HG03457 (cell line): Measurements from ENCODE around the gene LRRC7.
"Not testable (repeated sequence)": the region's sequence is repeated elsewhere in the genome, so short reads cannot be mapped to it uniquely, and the experiment has no call there.

Source experiments
- ATAC-seq: cut with Tn5 transposase; IDR thresholded peaks from one replicate; pipeline ENCODE4 v1.9.1; 2021; ENCODE audit warnings: moderate number of reproducible peaks; ENCODE audit not compliant: unreplicated experiment

Gene LRRC7

DNA sequence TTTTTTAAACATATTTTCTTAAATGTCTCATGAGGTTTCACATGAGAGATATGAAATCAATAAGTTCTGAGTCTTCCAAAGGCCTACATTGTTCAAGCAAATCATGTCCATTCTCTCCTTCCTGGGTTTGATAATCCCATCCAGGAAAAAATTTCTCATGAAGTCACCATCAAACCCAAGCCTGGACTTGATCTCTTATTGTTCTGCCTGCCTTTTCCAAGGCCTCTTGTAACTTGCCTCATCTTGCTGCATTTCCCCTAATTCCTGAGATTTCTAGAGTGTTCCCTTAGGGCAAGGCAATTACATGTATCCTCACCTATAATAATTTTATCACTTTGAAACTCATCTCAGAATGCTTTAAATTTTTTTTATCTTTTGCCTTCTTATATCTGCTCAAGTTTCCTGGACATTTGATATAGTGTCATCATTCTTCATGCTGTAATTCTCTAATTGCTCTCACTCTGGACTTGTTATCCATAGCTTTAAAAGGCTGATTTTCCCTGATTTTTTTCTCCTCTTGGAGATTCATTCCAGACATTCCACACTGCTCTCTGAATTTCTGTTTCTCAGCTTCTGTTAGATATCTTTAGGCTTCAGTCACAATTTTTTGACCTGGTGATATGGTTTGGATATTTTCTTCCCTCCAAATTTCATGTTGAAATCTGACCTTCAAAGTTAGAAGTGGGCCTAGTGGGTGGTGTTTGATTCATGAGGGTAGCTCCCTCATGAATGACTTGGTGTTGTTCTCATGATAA is 126.4 kb downstream of the LRRC7 start:
- ATAC-seq = no peak

DNA sequence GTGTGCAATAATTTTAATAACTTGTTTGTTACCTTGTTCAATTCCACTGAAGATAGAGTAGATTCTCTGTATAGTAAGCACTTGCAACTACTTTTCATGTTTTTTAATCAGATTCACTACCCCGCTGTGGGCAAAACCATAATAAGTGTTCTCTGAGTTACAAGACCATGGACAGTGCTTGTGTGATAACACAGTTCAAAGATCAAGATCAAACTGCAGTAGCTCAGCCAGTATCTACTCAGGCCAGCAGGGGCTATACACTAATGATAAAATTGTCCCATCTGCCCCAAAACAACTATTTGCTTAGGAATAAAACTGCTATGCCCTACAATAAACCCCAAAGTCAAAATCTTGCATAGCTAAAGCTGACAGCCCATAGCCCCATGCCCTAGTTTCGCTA is 129.6 kb downstream of the LRRC7 start:
- no peak for ATAC-seq

DNA sequence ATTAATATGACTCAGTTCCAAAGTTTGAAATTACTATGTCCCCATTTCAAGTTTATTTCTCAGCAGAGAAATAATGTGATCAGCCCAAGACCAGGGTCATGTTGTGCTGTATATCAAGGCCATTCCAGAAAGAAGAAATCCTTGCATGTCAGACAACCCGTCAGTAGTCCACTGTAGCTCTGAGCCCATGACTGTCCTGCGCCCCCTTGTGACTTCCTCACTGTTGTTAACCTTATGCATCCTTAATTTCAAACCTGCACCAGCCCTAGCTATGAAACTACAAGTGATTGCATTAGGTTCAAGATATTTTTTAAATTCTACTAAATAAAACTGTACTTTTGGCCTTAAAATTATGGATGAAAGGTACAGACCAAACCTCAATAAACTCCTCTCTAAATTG is 133.0 kb downstream of the LRRC7 start:
- ATAC-seq = no peak

DNA sequence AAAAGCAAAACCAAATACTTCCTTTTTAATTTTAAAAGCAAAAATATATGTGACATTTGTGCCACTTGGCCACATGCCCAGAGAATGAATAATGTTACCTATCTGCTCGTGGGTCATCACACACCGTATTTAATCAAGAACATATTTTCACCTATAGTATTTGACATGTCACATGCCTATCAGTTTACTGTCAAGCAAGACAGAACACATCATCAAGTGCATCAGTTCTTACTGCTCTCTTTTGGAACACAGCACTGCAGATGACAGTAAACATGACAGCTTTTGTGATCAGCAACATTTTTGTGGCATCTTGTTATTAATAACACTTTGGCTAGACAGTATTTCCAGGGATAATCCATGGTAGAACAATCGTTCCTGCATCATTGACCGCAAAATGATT is 134.4 kb downstream of the LRRC7 start:
- no peak for ATAC-seq

- ATAC-seq = no peak
Observed at GRCh38 chr1:69706473-69706872, 138.8 kb downstream of the LRRC7 start.

GRCh38 chr1:69707103-69707502 is 139.4 kb downstream of the LRRC7 start:
- no peak for ATAC-seq

DNA sequence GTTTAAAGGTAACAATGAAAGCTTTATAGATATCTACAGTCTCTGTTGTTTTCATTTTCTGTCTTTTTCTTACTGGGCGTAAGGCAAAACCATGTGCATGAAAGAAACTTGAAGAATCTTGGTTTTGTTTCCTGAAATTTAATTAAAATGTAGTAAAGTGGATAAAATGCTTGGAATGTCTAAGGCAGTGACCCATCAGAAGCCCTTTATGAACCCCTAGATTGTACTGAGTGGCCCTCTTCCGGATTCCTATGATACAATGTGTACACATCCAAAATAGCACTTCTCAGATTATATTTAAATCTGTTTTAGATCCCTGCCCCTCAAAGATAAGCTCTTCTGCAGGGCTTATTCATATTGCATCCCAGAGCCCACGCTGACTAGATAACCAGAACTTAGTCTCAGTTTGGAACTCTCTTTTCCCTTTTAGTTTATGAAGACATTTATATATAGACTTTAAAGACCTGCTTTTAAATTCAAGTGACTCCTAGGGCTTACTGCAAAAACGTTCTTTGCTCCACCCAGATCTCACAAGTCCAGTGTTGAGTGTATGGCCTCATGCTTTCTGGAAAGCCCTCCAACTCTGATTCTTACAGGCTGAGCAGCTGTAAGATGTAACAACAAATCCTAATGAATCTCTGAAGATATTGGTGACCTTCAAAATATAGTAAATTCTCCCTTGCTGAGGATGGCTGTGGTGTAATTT is 142.9 kb downstream of the LRRC7 start:
- no peak for ATAC-seq

DNA sequence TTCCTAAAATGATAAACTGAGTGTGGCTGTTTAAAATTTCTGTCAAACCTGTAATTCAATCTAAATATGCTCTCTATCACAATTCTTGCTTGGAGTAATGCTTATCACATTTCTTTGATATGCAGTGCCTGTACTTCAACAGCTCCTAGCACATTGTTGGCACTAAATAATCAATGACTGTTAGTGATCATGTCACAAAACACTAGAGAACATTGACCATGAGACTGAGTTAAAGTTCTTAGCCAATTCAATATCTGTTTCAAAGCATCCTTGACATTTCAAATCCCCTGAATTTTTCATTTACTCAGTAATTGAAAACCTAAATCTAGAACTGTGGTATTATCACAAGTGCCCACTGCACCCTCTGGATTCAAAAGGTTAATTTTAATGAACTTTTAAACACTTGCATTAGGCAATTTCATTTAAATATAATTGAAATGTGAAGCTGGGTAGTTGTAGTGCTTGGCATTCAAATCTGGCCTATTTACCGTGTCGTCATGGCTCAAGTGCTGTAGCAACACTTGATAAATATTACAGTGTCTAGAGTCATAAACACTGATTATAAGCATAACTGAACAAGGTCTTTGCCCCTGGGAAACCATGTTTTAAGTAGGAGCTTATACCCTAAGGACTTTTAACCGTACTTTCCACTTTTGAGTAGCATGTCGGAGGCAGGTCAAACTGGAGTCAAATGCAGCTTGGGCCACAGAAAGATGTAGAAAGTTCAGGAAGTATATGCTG is 143.6 kb downstream of the LRRC7 start:
- no peak for ATAC-seq

- ATAC-seq = not testable (repeated sequence)
Observed at GRCh38 chr1:69717834-69718233, 150.1 kb downstream of the LRRC7 start.

- ATAC-seq = no peak
Observed at GRCh38 chr1:69728206-69728605, 160.5 kb downstream of the LRRC7 start.

DNA sequence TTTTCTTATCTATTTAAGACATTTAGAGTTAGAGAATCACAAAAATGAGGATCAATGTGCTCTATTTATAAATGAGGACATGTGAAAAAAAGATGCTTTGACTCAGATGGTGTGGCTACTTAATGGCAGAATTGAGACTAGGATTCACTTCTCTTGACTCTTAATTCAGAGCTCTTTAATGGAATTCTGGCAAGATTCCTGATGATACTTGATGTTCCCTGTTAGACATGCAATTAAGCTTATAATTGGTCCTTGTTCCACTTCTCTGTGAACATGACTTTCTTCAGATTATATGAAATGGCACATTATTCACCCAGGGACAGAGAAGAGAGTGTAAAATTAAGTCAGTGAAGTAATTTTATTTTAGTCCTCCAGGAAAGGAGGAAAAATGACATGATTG is 165.3 kb downstream of the LRRC7 start:
- ATAC-seq = no peak

GRCh38 chr1:69737527-69738185 is 169.9 kb downstream of the LRRC7 start:
- ATAC-seq = peak; percentile 54

DNA sequence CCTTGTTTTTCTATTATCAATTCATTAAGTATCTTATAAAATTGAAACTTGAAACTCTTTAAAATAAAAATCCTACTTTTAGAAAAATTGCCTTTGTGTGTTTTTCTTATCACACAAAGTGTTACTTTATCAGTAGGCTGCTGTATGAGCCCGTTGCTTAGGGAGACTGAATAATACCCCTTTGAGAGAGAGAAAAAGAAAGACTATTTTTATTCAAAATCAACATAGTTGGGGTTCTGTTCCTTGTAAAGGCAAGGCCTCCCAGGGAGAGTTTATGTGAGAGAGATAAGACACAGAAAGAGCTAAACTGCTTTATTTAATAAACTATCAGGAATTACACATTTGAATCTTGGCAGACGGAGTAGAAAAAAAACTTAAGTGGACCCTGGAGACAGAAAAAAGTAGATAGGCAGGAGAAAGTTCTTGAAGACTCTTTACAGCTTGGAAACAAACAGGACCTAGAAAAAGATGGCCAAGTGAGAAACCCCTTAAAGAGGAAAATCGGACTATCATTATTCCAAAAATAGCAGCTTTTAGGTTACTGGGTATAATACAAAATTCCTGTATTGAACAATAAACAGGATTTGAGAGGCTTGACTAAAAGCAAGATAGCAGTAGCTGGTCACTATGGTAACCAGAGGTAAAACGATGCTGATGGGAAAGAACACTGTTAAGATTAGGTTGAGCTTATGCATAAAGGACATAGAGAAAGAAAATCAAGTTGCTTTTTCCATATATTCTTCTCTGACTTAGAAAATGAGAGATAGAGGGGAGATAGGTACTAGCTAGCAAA is 170.9 kb downstream of the LRRC7 start:
- no peak for ATAC-seq

DNA sequence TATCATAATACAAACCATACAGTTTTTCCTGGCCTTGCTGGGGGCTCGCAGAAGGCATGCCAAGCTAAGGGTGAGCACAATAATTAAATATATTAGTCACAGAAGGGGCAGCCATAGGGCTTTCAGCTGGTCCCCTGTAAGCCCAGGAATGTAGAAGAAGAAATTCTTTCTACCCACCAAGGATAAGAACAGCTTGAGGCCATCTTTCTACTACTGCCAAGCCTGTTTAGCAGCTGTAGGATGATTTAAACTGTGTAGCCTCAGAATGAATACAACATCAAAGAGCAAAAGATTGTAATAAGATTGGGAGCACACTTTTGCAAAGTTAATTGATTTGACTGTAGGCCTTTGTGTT is 171.5 kb downstream of the LRRC7 start:
- no peak for ATAC-seq

DNA sequence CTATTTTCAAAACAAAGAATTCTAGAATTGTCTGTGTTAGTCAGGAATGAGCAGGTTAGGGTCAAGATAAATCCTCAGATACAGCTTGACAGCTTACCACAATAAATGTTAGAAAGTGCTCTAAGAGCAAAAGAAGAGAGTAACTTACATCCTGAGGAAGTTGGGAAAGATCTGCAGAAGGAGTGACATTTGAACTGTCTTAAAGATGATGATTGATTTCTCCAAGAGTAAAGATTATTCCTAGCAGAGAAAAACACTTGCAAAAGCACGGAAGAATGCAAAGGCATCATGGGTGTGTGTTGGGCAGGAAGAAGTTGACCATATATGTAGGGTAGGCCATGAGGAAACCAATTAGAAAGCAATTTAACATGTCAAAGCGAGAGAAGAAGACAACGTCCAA is 175.4 kb downstream of the LRRC7 start:
- ATAC-seq = no peak

DNA sequence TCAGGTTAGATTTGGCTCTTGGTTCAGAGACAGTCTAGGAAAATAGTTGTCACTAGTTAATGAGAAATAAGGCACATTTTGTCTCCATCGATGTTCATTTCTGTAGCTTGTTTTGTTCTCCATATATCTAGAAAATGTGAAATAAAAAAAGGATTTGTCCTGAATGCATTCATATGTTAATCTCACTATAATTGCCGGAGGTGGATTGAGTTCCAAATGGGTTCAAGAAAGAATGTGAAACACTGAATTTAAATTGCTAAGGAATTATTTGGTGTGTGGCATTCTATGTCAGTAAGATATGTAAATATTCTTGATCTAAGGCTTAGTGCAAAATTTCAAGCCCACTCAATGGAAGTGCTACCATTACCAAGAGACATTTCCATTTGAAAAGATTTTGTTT is 176.7 kb downstream of the LRRC7 start:
- no peak for ATAC-seq

DNA sequence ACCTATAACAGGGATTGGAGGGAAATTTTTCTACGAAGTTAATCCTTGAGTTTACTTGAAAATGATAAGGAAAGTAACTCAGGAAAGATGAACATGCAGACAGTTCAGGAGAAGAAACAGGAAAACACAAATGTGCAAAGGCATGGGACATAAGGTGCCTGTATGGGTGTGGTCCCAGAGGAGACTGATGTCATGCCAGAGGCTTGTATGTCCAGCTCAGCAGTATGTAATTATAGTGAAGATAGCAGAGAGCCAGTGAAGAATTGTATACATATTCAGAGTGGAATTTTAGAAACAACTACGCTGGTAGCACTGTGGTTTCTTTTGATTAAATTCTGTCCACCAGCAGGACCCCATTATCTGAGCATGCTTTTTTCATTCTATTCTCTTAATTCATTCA is 179.5 kb downstream of the LRRC7 start:
- no peak for ATAC-seq

GRCh38 chr1:69750638-69751037 is 182.9 kb downstream of the LRRC7 start:
- no peak for ATAC-seq

DNA sequence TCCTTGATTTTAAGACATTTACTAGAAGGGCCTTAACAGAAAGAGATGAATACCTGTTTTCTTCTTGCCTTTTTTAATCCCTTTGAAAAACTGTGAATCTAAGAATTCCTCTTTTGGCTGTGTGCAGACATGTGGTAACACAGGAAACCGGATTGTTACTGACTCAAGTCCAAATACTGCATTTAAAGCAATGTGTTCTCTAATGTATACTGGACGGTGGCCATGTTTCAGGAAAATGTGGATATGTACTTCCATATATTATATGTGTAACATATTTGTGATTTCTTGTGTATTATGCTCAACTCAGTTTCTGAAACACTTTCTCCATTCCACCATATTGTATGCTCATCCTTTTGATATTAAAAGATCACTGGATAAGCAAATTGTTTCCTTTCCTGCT is 185.1 kb downstream of the LRRC7 start:
- no peak for ATAC-seq

- no peak for ATAC-seq
Observed at GRCh38 chr1:69754521-69754920, 186.8 kb downstream of the LRRC7 start.

DNA sequence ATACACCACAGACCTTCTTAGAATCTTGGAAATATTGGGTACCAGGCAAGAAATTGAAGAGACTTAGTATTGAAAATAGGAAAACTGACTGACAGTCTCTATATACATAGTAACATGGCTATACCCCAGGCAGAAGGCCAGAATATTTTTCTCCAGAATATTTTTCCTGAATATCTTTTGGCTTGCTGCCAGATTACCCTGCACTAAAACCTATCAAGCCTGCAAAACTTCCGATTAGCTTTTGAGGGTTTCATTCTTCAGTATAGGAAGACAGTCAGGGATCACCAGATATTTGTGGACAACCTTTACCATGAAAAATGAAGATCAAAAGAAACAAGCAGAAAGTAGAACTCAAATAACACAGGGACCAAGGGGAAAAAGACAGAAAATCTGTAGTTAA is 187.9 kb downstream of the LRRC7 start:
- ATAC-seq = no peak
